ENCODE results near the gene ERCC8. TPM values are rescaled to one million over a fixed set of nuclear protein-coding genes. Genes with fewer than 3 reads are reported as not detected.

Gene ERCC8
- total and polyA plus RNA-seq, 2 of the 8 experiments (the other 6 are each of a cell fraction or from before 2014, with no cell fraction given): 17.3 TPM

GRCh38 chr5:60955239-60955638 is 10.4 kb upstream of the ERCC8 start:
- no peak overlapping the region for H4K8ac ChIP-seq (ENCODE audit: extremely low read depth, insufficient read depth, low read length)
- no peak overlapping the region for H2BK5ac ChIP-seq (ENCODE audit: low read depth, low read length)
- H3K4me3 ChIP-seq (ENCODE audit: extremely low read depth in 1 of 4, insufficient read depth in 2 of 4, low read depth in 3 of 4, low read length in 4 of 4): no peak overlapping the region
- H3K4me2 ChIP-seq (ENCODE audit: insufficient read depth in 1 of 2, low read depth in 2 of 2, low read length in 2 of 2): no peak overlapping the region
- H2AFZ ChIP-seq (ENCODE audit: low read length): no peak overlapping the region
- no peak overlapping the region for H3K27ac ChIP-seq (ENCODE audit: low read depth, low read length)
- H3K23me2 ChIP-seq (ENCODE audit: low read depth, low read length): no peaks in the 10 kb centered on the region
- H3K36me3 ChIP-seq (ENCODE audit: control insufficient read depth in 2 of 4, insufficient read depth in 4 of 4, low read length in 3 of 4): no peaks in the 10 kb centered on the region
- no peak overlapping the region for H3K4ac ChIP-seq (replicated peaks; ENCODE audit: insufficient read length, low read depth, low read length)
- H3K79me1 ChIP-seq (ENCODE audit: low read depth, low read length): no peaks in the 10 kb centered on the region
- H3K23ac ChIP-seq (ENCODE audit: insufficient read length): no peak overlapping the region
- ChIA-PET CTCF (ENCODE audit: partially characterized antibody) (interaction anchor here (0.8 kb wide), 1 partner anchor 19 kb away, joined by 3 read pairs; no protein-coding TSS in a partner anchor), POLR2A (ENCODE audit: partially characterized antibody) (no interaction called here)
- no peak overlapping the region for H4K91ac ChIP-seq (replicated peaks; ENCODE audit: insufficient read length, low read length)
- peaks cover 0 to 44% of the 10 kb centered on the region in 2 experiments; a peak in 3 of 4 replicates for H3K79me2 ChIP-seq (ENCODE audit: control insufficient read depth in 1 of 2, insufficient read depth in 2 of 2, low read length in 2 of 2)
- no peak overlapping the region for H2BK12ac ChIP-seq (ENCODE audit: low read depth, low read length)
- H3K9me3 ChIP-seq (ENCODE audit: insufficient read depth in 2 of 2, low read depth in 1 of 2, low read length in 1 of 2): 0 out of 4 replicates have a peak, but pooled peaks cover 0 to 6% of the 10 kb centered on the region in 2 experiments
- no peak overlapping the region for H3K18ac ChIP-seq (ENCODE audit: extremely low read depth, low read length)
- no peaks in the 10 kb centered on the region for H3K27me3 ChIP-seq (replicated peaks in 1 of 4; ENCODE audit: control insufficient read depth in 3 of 4, extremely low read depth in 1 of 4, insufficient read depth in 3 of 4, low read length in 3 of 4)
- WGBS, 2 experiments (ENCODE audit: extremely low coverage in 1 of 2, insufficient coverage in 1 of 2, insufficient read length in 1 of 2, insufficient replicate concordance in 2 of 2, low coverage in 1 of 2, low lambda C conversion rate in 2 of 2, missing lambda C conversion rate in 1 of 2): 89% methylated on average over 3 of the region's 3 CpGs; no CpG with 5 or more reads in 1 of the 2 experiments
- no peak overlapping the region for H2BK15ac ChIP-seq (ENCODE audit: low read length)
- no peaks in the 10 kb centered on the region for H4K20me1 ChIP-seq (replicated peaks in 1 of 2; ENCODE audit: control insufficient read depth in 1 of 2, insufficient read depth in 2 of 2, low read length in 2 of 2)
- H2AK5ac ChIP-seq (ENCODE audit: low read depth, low read length): no peak overlapping the region
- H2BK20ac ChIP-seq (ENCODE audit: low read length): no peak overlapping the region
- DNase-seq (ENCODE audit: low read depth in 1 of 2, low spot score in 2 of 2): no peak
- no peaks in the 10 kb centered on the region for H3K4me1 ChIP-seq (replicated peaks in 1 of 4; ENCODE audit: control insufficient read depth in 3 of 4, insufficient read depth in 4 of 4, low read length in 3 of 4)
- H4K5ac ChIP-seq (ENCODE audit: insufficient read length, low read depth, low read length): no peak overlapping the region
- H3K9ac ChIP-seq (replicated peaks in 1 of 4; ENCODE audit: extremely low read depth in 1 of 4, low read depth in 3 of 4, low read length in 3 of 4): no peak overlapping the region
- FAIRE-seq: peak; percentile 48
- H3K56ac ChIP-seq (replicated peaks; ENCODE audit: insufficient read length, low read depth, low read length): no peak overlapping the region
- no peak overlapping the region for H2BK120ac ChIP-seq (replicated peaks; ENCODE audit: low read depth, low read length)
- H3K14ac ChIP-seq (ENCODE audit: insufficient read length): no peak overlapping the region
- peak; percentile 52; the same call in 1 of the 2 replicates for TF ChIP-seq KDM1A (IDR thresholded peaks at IDR 0.05; ENCODE audit: borderline replicate concordance, low read length)
